ENCODE data around the gene LRRC32. TPM values are rescaled to one million over a fixed set of nuclear protein-coding genes. Genes with fewer than 3 reads are reported as not detected.

Gene LRRC32
- total RNA-seq, 1 experiment from 2014 or later: 0.15 TPM

DNA sequence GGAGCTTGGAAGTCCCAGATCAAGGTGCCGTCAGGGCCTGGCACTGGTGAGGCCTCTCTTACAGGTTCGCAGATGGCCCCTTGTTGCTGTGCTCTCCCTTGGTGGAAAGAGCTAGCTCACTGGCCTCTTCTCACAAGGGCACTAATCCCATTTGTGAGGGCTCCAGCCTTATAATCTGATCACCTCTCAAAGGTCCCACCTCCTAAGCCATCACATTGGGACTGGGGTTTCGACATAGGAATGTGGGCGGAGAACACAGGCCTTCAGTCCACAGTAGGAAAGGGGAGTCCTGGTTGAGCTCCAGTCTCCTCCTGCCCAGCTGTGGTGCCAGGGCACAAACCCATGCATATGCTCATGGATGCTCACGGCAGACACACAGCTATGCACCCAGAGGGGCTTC lies 14.0 kb upstream of the LRRC32 start:
- POLR2A ChIA-PET: no interaction called here
- Histone ChIP-seq H3K4me3 (ENCODE audit: low read depth in 2 of 2, low read length in 2 of 2) (no peak overlapping the region), H3K27ac (ENCODE audit: low read length) (no peak overlapping the region), H3K9me3 (ENCODE audit: control insufficient read depth, insufficient read depth, low read depth, low read length) (no peaks in the 10 kb centered on the region), H3K4me1 (ENCODE audit: control insufficient read depth, insufficient read depth, low read length) (no peaks in the 10 kb centered on the region), H3K27me3 (ENCODE audit: control insufficient read depth, insufficient read depth, low read length) (no peaks in the 10 kb centered on the region), H3K36me3 (ENCODE audit: control insufficient read depth, insufficient read depth, low read length) (no peaks in the 10 kb centered on the region)
- no TSS peak for BruUV-seq (replicated peaks)
- in situ Hi-C loops (cut with HindIII; ENCODE audit: low pct_unique_long_range_greater_than_20kb, low sequenced_read_pairs): no loop called here
- CTCF ChIA-PET: interaction anchor here (0.5 kb wide), 1 partner anchor 180 kb away, joined by 7 read pairs; no protein-coding TSS in a partner anchor
- no peak for DNase-seq (ENCODE audit: low read depth, low spot score)
- intact Hi-C loops (cut with micrococcal nuclease; ENCODE audit: unreplicated experiment): no loop called here
- ATAC-seq: no peak
- TF ChIP-seq POLR2AphosphoS5 (IDR thresholded peaks at IDR 0.05; ENCODE audit: low read depth, low read length) (no peak), TCF7L2 (IDR thresholded peaks at IDR 0.05; ENCODE audit: low read depth, low read length) (no peak), SIN3A (IDR thresholded peaks at IDR 0.05; ENCODE audit: borderline replicate concordance, insufficient read depth, low read depth, low read length) (no peak)
- TF ChIP-seq, protein P1, sequence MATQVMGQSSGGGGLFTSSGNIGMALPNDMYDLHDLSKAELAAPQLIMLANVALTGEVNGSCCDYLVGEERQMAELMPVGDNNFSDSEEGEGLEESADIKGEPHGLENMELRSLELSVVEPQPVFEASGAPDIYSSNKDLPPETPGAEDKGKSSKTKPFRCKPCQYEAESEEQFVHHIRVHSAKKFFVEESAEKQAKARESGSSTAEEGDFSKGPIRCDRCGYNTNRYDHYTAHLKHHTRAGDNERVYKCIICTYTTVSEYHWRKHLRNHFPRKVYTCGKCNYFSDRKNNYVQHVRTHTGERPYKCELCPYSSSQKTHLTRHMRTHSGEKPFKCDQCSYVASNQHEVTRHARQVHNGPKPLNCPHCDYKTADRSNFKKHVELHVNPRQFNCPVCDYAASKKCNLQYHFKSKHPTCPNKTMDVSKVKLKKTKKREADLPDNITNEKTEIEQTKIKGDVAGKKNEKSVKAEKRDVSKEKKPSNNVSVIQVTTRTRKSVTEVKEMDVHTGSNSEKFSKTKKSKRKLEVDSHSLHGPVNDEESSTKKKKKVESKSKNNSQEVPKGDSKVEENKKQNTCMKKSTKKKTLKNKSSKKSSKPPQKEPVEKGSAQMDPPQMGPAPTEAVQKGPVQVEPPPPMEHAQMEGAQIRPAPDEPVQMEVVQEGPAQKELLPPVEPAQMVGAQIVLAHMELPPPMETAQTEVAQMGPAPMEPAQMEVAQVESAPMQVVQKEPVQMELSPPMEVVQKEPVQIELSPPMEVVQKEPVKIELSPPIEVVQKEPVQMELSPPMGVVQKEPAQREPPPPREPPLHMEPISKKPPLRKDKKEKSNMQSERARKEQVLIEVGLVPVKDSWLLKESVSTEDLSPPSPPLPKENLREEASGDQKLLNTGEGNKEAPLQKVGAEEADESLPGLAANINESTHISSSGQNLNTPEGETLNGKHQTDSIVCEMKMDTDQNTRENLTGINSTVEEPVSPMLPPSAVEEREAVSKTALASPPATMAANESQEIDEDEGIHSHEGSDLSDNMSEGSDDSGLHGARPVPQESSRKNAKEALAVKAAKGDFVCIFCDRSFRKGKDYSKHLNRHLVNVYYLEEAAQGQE (IDR thresholded peaks at IDR 0.05; ENCODE audit: insufficient read depth in 1 of 2, low read depth in 2 of 2, low read length in 1 of 2): no peak
- TF ChIP-seq, protein P2, sequence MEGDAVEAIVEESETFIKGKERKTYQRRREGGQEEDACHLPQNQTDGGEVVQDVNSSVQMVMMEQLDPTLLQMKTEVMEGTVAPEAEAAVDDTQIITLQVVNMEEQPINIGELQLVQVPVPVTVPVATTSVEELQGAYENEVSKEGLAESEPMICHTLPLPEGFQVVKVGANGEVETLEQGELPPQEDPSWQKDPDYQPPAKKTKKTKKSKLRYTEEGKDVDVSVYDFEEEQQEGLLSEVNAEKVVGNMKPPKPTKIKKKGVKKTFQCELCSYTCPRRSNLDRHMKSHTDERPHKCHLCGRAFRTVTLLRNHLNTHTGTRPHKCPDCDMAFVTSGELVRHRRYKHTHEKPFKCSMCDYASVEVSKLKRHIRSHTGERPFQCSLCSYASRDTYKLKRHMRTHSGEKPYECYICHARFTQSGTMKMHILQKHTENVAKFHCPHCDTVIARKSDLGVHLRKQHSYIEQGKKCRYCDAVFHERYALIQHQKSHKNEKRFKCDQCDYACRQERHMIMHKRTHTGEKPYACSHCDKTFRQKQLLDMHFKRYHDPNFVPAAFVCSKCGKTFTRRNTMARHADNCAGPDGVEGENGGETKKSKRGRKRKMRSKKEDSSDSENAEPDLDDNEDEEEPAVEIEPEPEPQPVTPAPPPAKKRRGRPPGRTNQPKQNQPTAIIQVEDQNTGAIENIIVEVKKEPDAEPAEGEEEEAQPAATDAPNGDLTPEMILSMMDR (IDR thresholded peaks at IDR 0.05): no peak

- Histone ChIP-seq H3K27me3 (ENCODE audit: control insufficient read depth, insufficient read depth, low read length) (no peaks in the 10 kb centered on the region), H3K4me1 (ENCODE audit: control insufficient read depth, insufficient read depth, low read length) (no peaks in the 10 kb centered on the region), H3K36me3 (ENCODE audit: control insufficient read depth, insufficient read depth, low read length) (no peaks in the 10 kb centered on the region), H3K4me3 (ENCODE audit: low read depth in 2 of 2, low read length in 2 of 2) (no peak overlapping the region), H3K9me3 (ENCODE audit: control insufficient read depth, insufficient read depth, low read depth, low read length) (no peaks in the 10 kb centered on the region), H3K27ac (ENCODE audit: low read length) (no peak overlapping the region)
- BruUV-seq (replicated peaks): no TSS peak
- ChIA-PET CTCF (interaction anchor here (0.5 kb wide), 1 partner anchor 151 kb away, joined by 4 read pairs; no protein-coding TSS in a partner anchor), POLR2A (no interaction called here)
- no peak for DNase-seq (ENCODE audit: low read depth, low spot score)
- TF ChIP-seq TCF7L2 (IDR thresholded peaks at IDR 0.05; ENCODE audit: low read depth, low read length): no peak
- TF ChIP-seq, protein P2 (IDR thresholded peaks at IDR 0.05): no peak
- TF ChIP-seq POLR2AphosphoS5 (IDR thresholded peaks at IDR 0.05; ENCODE audit: low read depth, low read length): no peak
- no peak for TF ChIP-seq SIN3A (IDR thresholded peaks at IDR 0.05; ENCODE audit: borderline replicate concordance, insufficient read depth, low read depth, low read length)
- TF ChIP-seq, protein P1 (IDR thresholded peaks at IDR 0.05; ENCODE audit: insufficient read depth in 1 of 2, low read depth in 2 of 2, low read length in 1 of 2): no peak
- intact Hi-C loops (cut with micrococcal nuclease; ENCODE audit: unreplicated experiment): no loop called here
- in situ Hi-C loops (cut with HindIII; ENCODE audit: low pct_unique_long_range_greater_than_20kb, low sequenced_read_pairs): no loop called here
- ATAC-seq: no peak
Measured at GRCh38 chr11:76683161-76684095, 12.9 kb upstream of the LRRC32 start.

All from Panc1 (cell line).